ENCODE results near the gene HID1.
"Not testable (repeated sequence)": the region's sequence is repeated elsewhere in the genome, so short reads cannot be mapped to it uniquely, and the experiment has no call there.

The HID1 gene

GRCh38 chr17:74924250-74924948, 48.2 kb downstream of the HID1 start, which contains the start of gene OTOP2:
Gene OTOP2, plus strand, starts transcription at chr17:74924273. Its CDS starts 360 bp downstream, at chr17:74924633.
- DNase-seq (ENCODE audit: low read depth, low spot score): no peak

GRCh38 chr17:74923538-74924249, 48.9 kb downstream of the HID1 start:
- DNase-seq (ENCODE audit: low read depth, low spot score): peak; percentile 59

GRCh38 chr17:74922694-74923537, 49.6 kb downstream of the HID1 start, which contains the start of gene USH1G:
Gene USH1G, minus strand, starts transcription at chr17:74923255. Its CDS starts 182 bp downstream, at chr17:74923073.
- peak; percentile 27 for DNase-seq (ENCODE audit: low read depth, low spot score)

GRCh38 chr17:74922172-74922571, 50.4 kb downstream of the HID1 start:
- no peak for DNase-seq (ENCODE audit: low read depth, low spot score)

- no peak for DNase-seq (ENCODE audit: low read depth, low spot score)
These were observed 50.8 kb downstream of the HID1 start for GRCh38 chr17:74921769-74922168.

- DNase-seq (ENCODE audit: low read depth, low spot score): no peak
These were observed 51.4 kb downstream of the HID1 start for GRCh38 chr17:74921026-74921681.

GRCh38 chr17:74920642-74921025, 51.9 kb downstream of the HID1 start:
- no peak for DNase-seq (ENCODE audit: low read depth, low spot score)

GRCh38 chr17:74920306-74920620, 52.3 kb downstream of the HID1 start:
- no peak for DNase-seq (ENCODE audit: low read depth, low spot score)

GRCh38 chr17:74919440-74920305, 52.9 kb downstream of the HID1 start:
- no peak for DNase-seq (ENCODE audit: low read depth, low spot score)

GRCh38 chr17:74918906-74919305, 53.7 kb downstream of the HID1 start:
- DNase-seq (ENCODE audit: low read depth, low spot score): no peak

- no peak for DNase-seq (ENCODE audit: low read depth, low spot score)
These were observed 55.1 kb downstream of the HID1 start for GRCh38 chr17:74917430-74917829.

- no peak for DNase-seq (ENCODE audit: low read depth, low spot score)
These were observed 55.7 kb downstream of the HID1 start for GRCh38 chr17:74916851-74917199.

GRCh38 chr17:74916136-74916850, 56.3 kb downstream of the HID1 start:
- DNase-seq (ENCODE audit: low read depth, low spot score): no peak

GRCh38 chr17:74911423-74911822, 61.1 kb downstream of the HID1 start:
- DNase-seq (ENCODE audit: low read depth, low spot score): not testable (repeated sequence)

- DNase-seq (ENCODE audit: low read depth, low spot score): not testable (repeated sequence)
These were observed 63.5 kb downstream of the HID1 start for GRCh38 chr17:74909097-74909496.

GRCh38 chr17:74907012-74907411, 65.5 kb downstream of the HID1 start:
- DNase-seq (ENCODE audit: low read depth, low spot score): no peak

- not testable (repeated sequence) for DNase-seq (ENCODE audit: low read depth, low spot score)
These were observed 66.3 kb downstream of the HID1 start for GRCh38 chr17:74906214-74906793.

- no peak for DNase-seq (ENCODE audit: low read depth, low spot score)
These were observed 67.7 kb downstream of the HID1 start for GRCh38 chr17:74904687-74905409.

GRCh38 chr17:74903671-74904070, 68.9 kb downstream of the HID1 start:
- no peak for DNase-seq (ENCODE audit: low read depth, low spot score)
